Stomach (tissue), 9 donors: ENCODE measurements around the gene PNPLA2. TPM values are rescaled to one million over a fixed set of nuclear protein-coding genes. Genes with fewer than 3 reads are reported as not detected.
A peak's percentile ranks its signal among the peaks of the same experiment; 100 is the strongest.

Experiments used
- DNase-seq, 2 donors: peaks; one replicate each; pipeline versions ENCODE4 v3.0.0 to v3.0.0-alpha.2; 2013 to 2019
- H3K27ac ChIP-seq, 5 donors: fragments of 200-600 bp in 4 of 5; sonication (generic) in 4 of 5; one replicate each; pipeline ENCODE4 v1.5.1; 2013 to 2019; ENCODE audit warnings: mild to moderate bottlenecking in 1 of 5, moderate library complexity in 1 of 5
- H3K27me3 ChIP-seq, 3 donors: fragments of 200-600 bp; sonication (generic); one replicate each; pipeline ENCODE4 v1.5.1; 2017 to 2019; ENCODE audit warnings: mixed run types in 1 of 3
- H3K36me3 ChIP-seq, 4 donors: fragments of 200-600 bp; sonication (generic); 1 replicate in 3 of 4; 2 replicates in 1 of 4; pipeline ENCODE4 v1.5.1; 2016 to 2019
- H3K4me1 ChIP-seq, 4 donors: fragments of 200-600 bp; sonication (generic); one replicate each; pipeline ENCODE4 v1.5.1; 2016 to 2019
- H3K4me3 ChIP-seq, 4 donors: fragments of 200-600 bp; sonication (generic) in 3 of 4; one replicate each; pipeline ENCODE4 v1.5.1; 2016 to 2019; ENCODE audit warnings: mild to moderate bottlenecking in 1 of 4
- H3K9me3 ChIP-seq, 4 donors: fragments of 200-600 bp; sonication (generic); one replicate each; pipeline ENCODE4 v1.5.1; 2016 to 2019
- CTCF ChIP-seq, 7 experiments: fragments of 450-650 bp in 4 of 7; fragments of 200-600 bp in 3 of 7; sonication (generic) in 3 of 7; IDR thresholded peaks; one replicate each; pipeline ENCODE4 v1.5.1; 2016 to 2019; ENCODE audit warnings: antibody characterized with exemption in 7 of 7, control low read depth in 2 of 7, mild to moderate bottlenecking in 1 of 7
- EP300 ChIP-seq: sonication (generic); formaldehyde crosslinking; IDR thresholded peaks from one replicate; pipeline ENCODE4 v1.6.1; 2017; ENCODE audit warnings: antibody characterized with exemption
- POLR2A ChIP-seq, 4 donors: fragments of 450-650 bp; IDR thresholded peaks; one replicate each; pipeline ENCODE4 v1.6.1; 2016; ENCODE audit warnings: antibody characterized with exemption in 4 of 4, control low read depth in 2 of 4, mild to moderate bottlenecking in 1 of 4, moderate library complexity in 1 of 4
- POLR2AphosphoS5 ChIP-seq, 3 donors: sonication (generic); formaldehyde crosslinking; IDR thresholded peaks; one replicate each; pipeline ENCODE4 v1.6.1; 2016; ENCODE audit warnings: antibody characterized with exemption in 3 of 3
- WGBS, 5 donors: extraction: QIAGEN DNeasy Blood & Tissue Kit in 3 of 5; methylation state at CpG; one replicate each; pipeline versions ENCODE4 v1.1.5 to v1.1.7; 2013 to 2018; 5-methylcytosine and 5-hydroxymethylcytosine counted together
- intact Hi-C: fragments of 100-400 bp; cut with DNase I; formaldehyde crosslinking; loops from one replicate; pipeline ENCODE4 v1.15.1; 2023; ENCODE audit warnings: low total_unique reads
- polyA plus RNA-seq, 3 donors: library from polyadenylated mRNA; stranded (reverse); fragments of 200-250 nt; gene quantifications; one replicate each; pipeline ENCODE4 v1.2.3, GENCODE V29; 2013
- total RNA-seq, 5 donors: library from RNA; depleted of rRNA; stranded (reverse); fragments of >200 nt; gene quantifications; one replicate each; pipeline versions ENCODE4 v1.1.0 to v1.2.3, GENCODE V29; 2014 to 2016
- donor health status: healthy with polysubstance abuse.
- donor health status: Bipolar disorder and iron deficiency.
- donor health status: healthy.

PNPLA2 gene
- total and polyA plus RNA-seq, 8 donors, result 33.4 to 385 (median 82.9) TPM

GRCh38 chr11:865462-866430 lies 47.0 kb downstream of the PNPLA2 start:
- DNase-seq, result peak in 1 of 2 donors; percentile 26
- intact Hi-C loops, result no loop called here
- Histone ChIP-seq H3K9me3 (no peaks in the 10 kb centered on the region), H3K27me3 (no peaks in the 10 kb centered on the region), H3K4me1 (peaks cover 0 to 16% (median 13%) of the 10 kb centered on the region in 4 donors), H3K27ac (no peak overlapping the region), H3K36me3 (peaks cover 3 to 79% (median 60%) of the 10 kb centered on the region in 4 donors), H3K4me3 (no peak overlapping the region)
- TF ChIP-seq CTCF (IDR thresholded peaks at IDR 0.05) (no peak), EP300 (no peak), POLR2A (IDR thresholded peaks at IDR 0.05) (no peak), POLR2AphosphoS5 (IDR thresholded peaks at IDR 0.05) (no peak)
- WGBS, 5 donors, result 77 to 92% (median 78%) methylated on average over 17 to 41 of the region's 41 CpGs

DNA sequence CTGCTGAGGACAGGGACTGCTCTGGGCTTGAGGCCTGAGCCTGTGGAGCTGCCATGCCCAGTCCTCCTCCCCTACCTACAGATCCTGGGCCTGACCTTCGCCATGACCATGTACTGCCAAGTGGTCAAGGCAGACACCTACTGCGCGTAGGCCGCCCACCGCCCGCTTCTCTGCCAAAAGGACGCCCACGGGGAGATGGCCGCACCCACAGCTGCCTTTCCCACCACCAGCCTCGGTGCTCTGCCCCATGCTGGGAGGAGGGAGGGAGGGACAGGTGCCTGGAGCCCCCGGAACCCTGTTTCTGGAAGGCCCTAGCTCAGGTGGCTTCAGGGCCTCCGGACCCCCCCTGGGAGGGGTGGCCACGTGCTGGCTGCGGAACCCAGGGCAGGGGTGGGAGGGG lies 47.8 kb downstream of the PNPLA2 start:
- intact Hi-C loops, result no loop called here
- 84 to 89% (median 87%) methylated on average over 7 to 14 of the region's 14 CpGs for WGBS, 5 donors
- H3K4me3 ChIP-seq, result no peak overlapping the region
- no peaks in the 10 kb centered on the region for H3K27me3 ChIP-seq
- no peak for DNase-seq
- TF ChIP-seq CTCF (IDR thresholded peaks at IDR 0.05), result no peak
- no peak for TF ChIP-seq EP300
- TF ChIP-seq POLR2A (IDR thresholded peaks at IDR 0.05), result no peak
- no peak for TF ChIP-seq POLR2AphosphoS5 (IDR thresholded peaks at IDR 0.05)
- no peaks in the 10 kb centered on the region for H3K9me3 ChIP-seq
- H3K36me3 ChIP-seq, result peaks cover 3 to 79% (median 60%) of the 10 kb centered on the region in 4 donors
- no peak overlapping the region for H3K27ac ChIP-seq
- H3K4me1 ChIP-seq, result peaks cover 0 to 16% (median 13%) of the 10 kb centered on the region in 4 donors

GRCh38 chr11:867856-868358 lies 49.2 kb downstream of the PNPLA2 start:
- H3K4me3 ChIP-seq, result no peak overlapping the region
- TF ChIP-seq POLR2AphosphoS5 (IDR thresholded peaks at IDR 0.05) (no peak), EP300 (no peak), CTCF (IDR thresholded peaks at IDR 0.05) (no peak)
- H3K4me1 ChIP-seq, result peaks cover 0 to 4% (median under 1%) of the 10 kb centered on the region in 4 donors
- H3K27ac ChIP-seq, result no peak overlapping the region
- intact Hi-C loops, result no loop called here
- no peaks in the 10 kb centered on the region for H3K27me3 ChIP-seq
- H3K36me3 ChIP-seq, result peaks cover 3 to 74% (median 54%) of the 10 kb centered on the region in 4 donors
- 85 to 89% (median 87%) methylated on average over 5 to 8 of the region's 8 CpGs for whole genome bisulfite sequencing, 5 donors
- no peaks in the 10 kb centered on the region for H3K9me3 ChIP-seq
- DNase-seq, result no peak

DNA sequence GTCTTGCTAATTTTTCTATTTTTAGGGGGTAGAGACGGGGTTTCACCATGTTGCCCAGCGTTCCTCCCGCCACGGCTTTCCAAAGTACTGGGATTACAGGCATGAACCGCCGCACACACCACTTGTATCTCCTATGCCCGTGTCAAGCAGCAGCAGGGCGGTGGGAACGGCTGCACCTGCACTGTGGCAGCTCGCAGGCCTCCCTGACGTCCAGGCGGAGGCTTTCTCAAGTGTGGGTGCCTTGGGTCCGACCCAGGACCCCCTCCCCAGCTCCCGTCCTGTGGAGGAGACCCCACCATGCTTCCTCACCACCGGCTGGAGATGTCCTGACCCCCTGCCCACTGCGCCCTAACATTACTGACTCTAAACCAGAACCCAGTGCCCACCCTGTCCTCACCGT lies 49.7 kb downstream of the PNPLA2 start:
- Histone ChIP-seq H3K9me3 (no peaks in the 10 kb centered on the region), H3K4me3 (no peak overlapping the region), H3K27me3 (no peaks in the 10 kb centered on the region), H3K36me3 (peaks cover 3 to 69% (median 49%) of the 10 kb centered on the region in 4 donors), H3K27ac (no peak overlapping the region), H3K4me1 (no peaks in the 10 kb centered on the region)
- intact Hi-C loops, result no loop called here
- TF ChIP-seq EP300 (no peak), POLR2A (IDR thresholded peaks at IDR 0.05) (no peak), CTCF (IDR thresholded peaks at IDR 0.05) (no peak), POLR2AphosphoS5 (IDR thresholded peaks at IDR 0.05) (no peak)
- 89 to 94% (median 92%) methylated on average over 17 of the region's 17 CpGs for WGBS, 5 donors
- no peak for DNase-seq
